Endothelial cell of umbilical vein (primary cell): Measurements from ENCODE around the gene CDK4.

Source experiments
- CTCF ChIP-seq, 2 donors: IDR thresholded peaks; 1 replicate in 1 of 2; 2 replicates in 1 of 2; pipeline ENCODE4 v1.5.1; 2011; ENCODE audit warnings: low read length in 2 of 2, mild to moderate bottlenecking in 2 of 2, moderate library complexity in 2 of 2, control low read depth in 1 of 2, inconsistent platforms in 1 of 2, low read depth in 1 of 2; ENCODE audit not compliant: insufficient read depth in 1 of 2; ENCODE audit errors: extremely low read depth in 1 of 2
- EZH2 ChIP-seq: IDR thresholded peaks from 2 replicates; pipeline ENCODE4 v1.6.1; 2012; ENCODE audit warnings: borderline replicate concordance, low read depth, mild to moderate bottlenecking, moderate library complexity, low read length, inconsistent platforms; ENCODE audit not compliant: severe bottlenecking
- FOS ChIP-seq: IDR thresholded peaks from 2 replicates; pipeline ENCODE4 v1.6.1; 2011; ENCODE audit warnings: mild to moderate bottlenecking, low read length, moderate library complexity, borderline replicate concordance; ENCODE audit not compliant: insufficient read depth
- JUN ChIP-seq: IDR thresholded peaks from 2 replicates; pipeline ENCODE4 v1.6.1; 2011; ENCODE audit warnings: borderline replicate concordance, low read depth; ENCODE audit not compliant: insufficient read length, insufficient read depth
- MAX ChIP-seq: IDR thresholded peaks from 2 replicates; pipeline ENCODE4 v1.6.1; 2011; ENCODE audit not compliant: insufficient read depth, insufficient read length
- MYC ChIP-seq: IDR thresholded peaks from one replicate; pipeline ENCODE4 v1.6.1; 2011; ENCODE audit warnings: mild to moderate bottlenecking, low read depth, low read length
- POLR2A ChIP-seq: IDR thresholded peaks from 2 replicates; pipeline ENCODE4 v1.6.1; 2012; ENCODE audit warnings: low read depth, mild to moderate bottlenecking, control low read depth, low read length
- POLR2AphosphoS5 ChIP-seq: IDR thresholded peaks from 2 replicates; pipeline ENCODE4 v1.6.1; 2012; ENCODE audit warnings: low read depth, mild to moderate bottlenecking, control low read depth, low read length, moderate library complexity; ENCODE audit not compliant: insufficient read depth

- no peak for TF ChIP-seq CTCF (IDR thresholded peaks at IDR 0.05; ENCODE audit: extremely low read depth in 1 of 2, insufficient read depth in 1 of 2, low read depth in 1 of 2, low read length in 2 of 2)
- no peak for TF ChIP-seq JUN
- TF ChIP-seq POLR2AphosphoS5: no peak
- TF ChIP-seq EZH2: no peak
- no peak for TF ChIP-seq MAX
- no peak for TF ChIP-seq POLR2A
- no peak for TF ChIP-seq MYC
- no peak for TF ChIP-seq FOS
Observed at GRCh38 chr12:57725851-57726150, 26.3 kb downstream of the CDK4 start.
